GF-D8 (cell line): ENCODE data around the gene PEX5L.
"Not testable (repeated sequence)": the region's sequence is repeated elsewhere in the genome, so short reads cannot be mapped to it uniquely, and the experiment has no call there.

Source experiments
- DNase-seq: peaks from one replicate; lab custom pipeline; 2025; lab: John Stamatoyannopoulos, UW

Gene PEX5L, protein sequence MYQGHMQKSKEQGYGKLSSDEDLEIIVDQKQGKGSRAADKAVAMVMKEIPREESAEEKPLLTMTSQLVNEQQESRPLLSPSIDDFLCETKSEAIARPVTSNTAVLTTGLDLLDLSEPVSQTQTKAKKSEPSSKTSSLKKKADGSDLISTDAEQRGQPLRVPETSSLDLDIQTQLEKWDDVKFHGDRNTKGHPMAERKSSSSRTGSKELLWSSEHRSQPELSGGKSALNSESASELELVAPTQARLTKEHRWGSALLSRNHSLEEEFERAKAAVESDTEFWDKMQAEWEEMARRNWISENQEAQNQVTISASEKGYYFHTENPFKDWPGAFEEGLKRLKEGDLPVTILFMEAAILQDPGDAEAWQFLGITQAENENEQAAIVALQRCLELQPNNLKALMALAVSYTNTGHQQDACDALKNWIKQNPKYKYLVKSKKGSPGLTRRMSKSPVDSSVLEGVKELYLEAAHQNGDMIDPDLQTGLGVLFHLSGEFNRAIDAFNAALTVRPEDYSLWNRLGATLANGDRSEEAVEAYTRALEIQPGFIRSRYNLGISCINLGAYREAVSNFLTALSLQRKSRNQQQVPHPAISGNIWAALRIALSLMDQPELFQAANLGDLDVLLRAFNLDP

DNA sequence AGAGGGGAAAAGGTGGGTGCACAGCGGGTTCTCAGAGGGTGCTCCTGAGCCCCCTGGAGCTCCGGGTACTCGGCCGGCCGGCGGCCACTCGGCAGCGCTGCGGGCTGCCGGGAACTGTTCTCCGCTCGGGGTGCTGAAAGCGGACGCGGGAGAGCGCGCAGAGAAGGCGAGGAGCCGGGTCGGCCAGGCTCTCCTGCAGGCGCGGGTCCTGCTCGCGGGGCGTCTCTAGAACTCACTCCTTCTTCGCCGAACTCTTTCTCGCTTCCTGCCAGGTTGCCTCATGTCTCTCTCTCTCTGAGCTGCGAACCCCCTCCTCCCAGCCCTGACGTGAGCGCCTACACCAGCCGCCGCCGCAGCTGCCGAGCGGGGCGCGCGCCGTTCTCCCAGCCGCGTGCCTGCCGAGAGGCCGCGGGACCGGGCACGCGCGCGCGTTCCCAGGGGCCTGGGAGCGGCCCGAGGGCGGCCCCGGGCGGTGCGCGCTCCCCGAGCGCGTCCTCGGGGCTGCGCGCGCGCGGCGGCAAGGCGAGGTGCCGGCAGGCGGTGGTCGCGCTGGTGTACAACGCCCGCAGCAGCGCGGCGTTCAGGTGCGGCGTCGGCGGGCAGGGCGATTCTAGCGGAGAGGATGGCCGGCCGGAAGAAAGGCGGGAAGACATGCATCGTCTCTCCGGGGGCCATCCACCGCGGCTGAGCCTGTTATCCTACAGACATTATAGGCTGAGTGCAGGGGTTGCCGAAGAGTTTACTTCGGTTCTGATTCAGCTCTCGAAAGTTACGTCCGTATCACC lies at the start of gene PEX5L:
Gene PEX5L (minus strand): TSS at position 267 of the 785 bp plus-strand sequence. CDS start 338 bp downstream, outside the sequence.
- no peak for DNase-seq

DNA sequence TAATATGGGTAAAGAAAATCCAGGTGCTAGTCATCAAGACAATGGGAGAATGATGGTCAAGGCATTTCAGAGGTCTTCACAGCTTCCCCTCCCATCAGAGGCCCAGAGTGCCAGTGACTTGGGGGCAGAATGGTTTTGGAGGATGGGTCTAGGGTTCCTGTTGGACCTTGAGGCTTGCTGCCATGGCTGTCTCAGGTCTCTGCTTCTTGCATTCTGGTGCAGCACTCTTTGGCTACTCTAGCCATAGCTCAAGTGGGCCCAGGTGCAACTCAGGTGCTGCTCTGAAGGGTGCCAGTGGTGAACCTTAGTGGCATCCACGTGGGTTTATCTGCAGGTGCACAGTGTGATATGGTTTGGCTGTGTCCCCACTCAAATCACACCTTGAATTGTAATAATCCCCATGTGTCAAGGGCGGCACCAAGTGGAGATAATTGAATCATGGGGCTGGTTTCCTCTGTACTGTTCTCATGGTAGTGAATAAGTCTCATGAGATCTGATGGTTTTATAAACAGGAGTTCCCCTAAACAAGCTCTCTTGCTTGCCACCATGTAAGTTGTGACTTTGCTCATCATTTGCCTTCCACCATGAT lies 48.5 kb upstream of the PEX5L start:
- no peak for DNase-seq

DNA sequence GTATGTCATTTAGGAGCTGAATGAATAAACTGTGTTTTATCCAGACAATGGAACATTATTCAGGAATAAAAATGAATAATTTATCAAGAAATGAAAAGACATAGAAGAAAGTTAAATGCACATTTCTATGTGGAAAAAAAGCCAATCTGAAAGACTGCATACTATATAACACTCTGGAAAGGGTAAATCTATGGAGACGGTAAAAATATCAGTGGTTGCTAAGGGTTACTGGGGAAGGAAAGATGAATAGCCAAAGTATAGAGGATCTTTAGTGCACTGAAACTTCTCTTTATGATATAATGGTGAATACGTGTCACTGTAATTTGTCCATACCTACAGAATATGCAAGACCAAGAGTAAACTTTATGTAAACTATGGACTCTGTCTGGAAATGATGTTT lies 46.0 kb upstream of the PEX5L start:
- no peak for DNase-seq

GRCh38 chr3:180078592-180078991 lies 41.9 kb upstream of the PEX5L start:
- DNase-seq = no peak

GRCh38 chr3:180073561-180073960 lies 36.8 kb upstream of the PEX5L start:
- no peak for DNase-seq

DNA sequence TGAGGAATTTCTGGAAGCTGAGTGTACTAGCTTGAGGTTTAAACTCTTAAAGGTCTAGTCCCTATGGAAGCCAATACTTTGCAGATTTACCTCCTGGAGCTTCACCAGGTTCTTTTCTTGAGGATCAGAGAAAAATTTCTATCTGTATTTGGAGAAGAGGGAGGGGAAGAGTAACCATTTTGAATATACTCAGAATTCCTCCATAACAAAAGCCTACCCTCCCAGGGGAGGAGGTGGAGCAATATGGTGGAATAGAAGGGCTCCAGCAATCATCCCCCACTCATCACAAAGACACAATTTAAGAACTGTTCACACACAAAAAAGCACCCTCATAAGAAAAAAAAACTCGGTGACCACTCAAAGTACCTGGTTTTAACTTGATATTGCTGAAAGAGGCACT lies 36.0 kb upstream of the PEX5L start:
- DNase-seq = no peak

GRCh38 chr3:180070925-180071324 lies 34.2 kb upstream of the PEX5L start:
- DNase-seq = no peak

DNA sequence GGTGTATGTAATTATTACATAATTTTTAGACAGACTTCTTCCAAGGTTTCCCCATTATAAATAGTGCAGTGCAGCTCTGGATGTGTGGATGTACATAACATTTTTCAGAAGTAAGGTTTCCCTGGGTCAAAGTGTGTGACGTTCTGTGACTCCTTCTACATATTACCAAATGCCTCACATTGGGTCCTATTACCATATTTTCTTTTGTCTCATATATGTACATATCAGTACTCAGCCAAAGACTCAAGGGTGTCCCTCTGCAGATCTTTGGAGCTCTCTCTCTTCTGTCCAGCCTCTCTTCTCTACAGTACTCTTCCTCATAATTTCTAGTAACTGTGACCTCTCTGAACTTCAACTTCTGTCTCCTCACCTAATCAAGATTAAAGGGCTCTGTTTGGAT lies 31.3 kb upstream of the PEX5L start:
- DNase-seq = no peak

DNA sequence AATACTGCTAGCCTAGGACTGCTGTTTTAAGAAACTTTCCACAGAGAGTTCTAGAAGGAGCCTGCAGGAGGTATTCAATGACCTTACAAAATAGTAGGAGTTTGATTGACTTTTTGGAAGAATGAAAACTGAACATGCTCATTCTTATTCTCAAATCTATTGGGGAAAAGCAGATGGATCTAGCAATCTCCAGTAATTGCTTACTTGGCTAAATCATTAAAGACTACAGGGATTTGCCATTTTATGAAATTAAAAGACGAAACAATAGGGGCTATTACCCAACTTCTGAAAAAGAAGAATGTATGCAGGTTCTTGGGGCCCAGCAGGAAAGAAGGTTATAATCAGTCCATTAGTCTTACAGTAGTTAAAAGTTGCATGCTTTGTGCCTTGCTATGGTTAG lies 29.9 kb upstream of the PEX5L start:
- no peak for DNase-seq

GRCh38 chr3:180063783-180064182 lies 27.0 kb upstream of the PEX5L start:
- no peak for DNase-seq

GRCh38 chr3:180062771-180063170 lies 26.0 kb upstream of the PEX5L start:
- no peak for DNase-seq

DNA sequence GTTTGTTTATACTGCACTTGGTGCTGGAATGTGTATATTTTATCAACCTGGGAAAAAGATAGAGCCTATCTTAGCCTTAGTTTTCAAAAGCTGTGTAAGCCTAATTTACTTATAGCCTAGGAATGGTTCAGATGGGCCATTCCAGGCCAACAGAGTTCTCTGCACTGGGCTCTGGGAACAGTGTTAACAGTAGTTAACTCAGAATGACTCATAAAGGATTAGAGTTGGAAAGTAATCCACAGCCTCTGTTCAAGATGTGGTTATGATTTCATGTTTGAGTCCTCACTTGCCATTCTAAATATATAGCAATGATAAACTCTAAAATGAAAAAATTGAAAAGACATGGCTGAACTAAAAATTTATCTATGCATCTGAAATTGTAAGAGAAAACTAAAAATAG lies 22.6 kb upstream of the PEX5L start:
- no peak for DNase-seq

DNA sequence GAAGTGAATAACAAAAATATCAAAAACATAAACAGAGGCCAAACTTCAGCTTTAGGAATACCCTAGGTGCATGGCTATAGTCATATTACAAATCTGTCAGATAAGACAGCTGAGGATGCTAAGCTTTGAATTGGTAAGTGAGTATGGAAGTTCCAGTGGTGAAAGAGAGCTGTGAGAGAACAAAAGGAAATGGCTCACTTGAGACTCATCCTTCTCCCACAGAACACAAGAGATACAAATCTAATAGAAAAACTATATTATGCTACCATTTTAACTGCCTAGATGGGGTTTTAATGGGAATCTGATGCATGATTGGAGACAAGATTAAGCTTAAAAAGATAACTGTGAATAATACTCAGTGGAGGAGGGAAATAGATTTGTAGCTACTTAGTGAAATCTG lies 21.5 kb upstream of the PEX5L start:
- no peak for DNase-seq

DNA sequence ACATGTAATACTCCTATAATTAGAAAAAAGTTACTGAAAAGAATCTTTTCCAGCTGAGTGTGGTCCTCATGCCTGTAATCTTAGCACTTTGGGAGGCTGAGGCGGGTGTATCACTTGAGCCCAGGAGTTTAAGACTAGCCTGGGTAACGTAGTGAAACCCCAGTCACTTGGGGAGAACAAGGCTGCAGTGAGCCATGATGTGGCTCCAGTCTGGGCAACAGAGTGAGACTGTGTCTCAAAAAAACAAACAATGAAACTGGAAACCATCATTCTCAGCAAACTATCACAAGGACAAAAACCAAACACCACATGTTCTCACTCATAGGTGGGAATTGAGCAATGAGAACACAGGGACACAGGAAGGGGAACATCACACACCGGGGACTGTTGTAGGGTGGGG lies 18.9 kb upstream of the PEX5L start:
- not testable (repeated sequence) for DNase-seq

- DNase-seq = no peak
Observed at GRCh38 chr3:180049391-180049790, 12.7 kb upstream of the PEX5L start.

GRCh38 chr3:180048840-180049239 lies 12.1 kb upstream of the PEX5L start:
- no peak for DNase-seq

DNA sequence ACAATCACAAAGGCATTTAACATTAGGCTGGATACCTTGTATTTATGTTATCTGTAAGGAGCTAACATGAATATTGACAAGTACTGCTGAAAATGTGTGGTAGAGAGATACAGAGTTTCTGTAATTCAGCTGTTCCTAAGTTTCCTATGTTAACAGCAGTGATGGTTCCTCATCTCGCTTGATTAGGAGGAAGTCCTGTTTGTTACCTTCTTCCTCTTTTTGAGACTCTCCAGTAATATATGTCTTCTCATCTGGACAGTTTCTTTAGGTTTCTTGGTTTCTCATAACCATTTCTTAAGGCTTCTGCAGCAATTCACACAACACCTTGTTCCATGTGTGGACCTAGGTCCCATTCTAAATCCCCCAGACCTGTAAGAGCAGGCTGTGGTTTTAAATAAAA lies 11.4 kb upstream of the PEX5L start:
- DNase-seq = peak; percentile 33

DNA sequence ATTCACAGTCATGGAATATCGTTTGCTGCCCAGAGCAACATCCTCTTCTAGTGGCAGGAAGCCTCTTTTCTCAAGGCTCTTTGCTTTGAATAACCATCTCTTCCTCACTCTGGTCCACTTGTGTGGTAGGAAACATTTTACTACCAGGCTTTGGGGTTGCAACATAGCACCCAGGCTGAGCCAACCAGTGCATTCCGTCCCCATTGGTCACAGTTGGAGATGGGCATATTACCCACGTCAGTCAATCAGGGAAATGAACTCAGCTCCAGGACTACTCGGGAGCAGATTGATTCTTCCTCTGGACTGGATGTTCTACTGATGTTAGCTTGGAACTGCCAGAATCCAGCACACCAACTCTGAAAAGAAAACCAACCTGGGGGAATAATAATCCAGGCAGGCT lies 4.2 kb upstream of the PEX5L start:
- no peak for DNase-seq

GRCh38 chr3:180036092-180036670 lies 556 bp downstream of the PEX5L start:
- no peak for DNase-seq

- no peak for DNase-seq
Observed at GRCh38 chr3:180026997-180027396, 9.7 kb downstream of the PEX5L start.

DNA sequence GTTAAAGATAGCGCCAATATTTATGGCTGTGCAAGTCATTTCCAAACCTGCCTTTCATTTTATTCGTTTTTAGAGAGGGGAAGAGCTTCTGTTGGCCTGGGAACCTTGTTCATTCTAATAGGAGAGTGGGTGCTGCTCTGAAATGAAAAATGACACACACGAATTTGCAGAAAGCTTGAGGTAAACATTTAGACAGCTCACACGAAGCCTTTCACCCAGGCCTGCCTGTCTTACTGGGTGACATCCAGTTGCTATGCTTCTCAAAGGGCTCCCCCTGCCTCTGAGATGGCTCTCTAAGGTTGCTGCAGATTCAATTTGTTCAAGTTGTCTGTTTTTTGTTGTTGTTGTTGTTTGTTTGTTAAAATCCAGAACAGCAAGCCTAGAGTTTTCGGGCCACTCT lies 18.2 kb downstream of the PEX5L start:
- no peak for DNase-seq

- no peak for DNase-seq
Observed at GRCh38 chr3:180017846-180018245, 18.9 kb downstream of the PEX5L start.
